Fibroblast of skin of left quadriceps (primary cell): ENCODE results near the gene FITM1.

ENCODE experiments used
- DNase-seq, 2 experiments: peaks; one replicate each; pipeline ENCODE4 v3.0.0-alpha.2; 2013; ENCODE audit warnings: low read depth in 2 of 2

FITM1 gene

DNA sequence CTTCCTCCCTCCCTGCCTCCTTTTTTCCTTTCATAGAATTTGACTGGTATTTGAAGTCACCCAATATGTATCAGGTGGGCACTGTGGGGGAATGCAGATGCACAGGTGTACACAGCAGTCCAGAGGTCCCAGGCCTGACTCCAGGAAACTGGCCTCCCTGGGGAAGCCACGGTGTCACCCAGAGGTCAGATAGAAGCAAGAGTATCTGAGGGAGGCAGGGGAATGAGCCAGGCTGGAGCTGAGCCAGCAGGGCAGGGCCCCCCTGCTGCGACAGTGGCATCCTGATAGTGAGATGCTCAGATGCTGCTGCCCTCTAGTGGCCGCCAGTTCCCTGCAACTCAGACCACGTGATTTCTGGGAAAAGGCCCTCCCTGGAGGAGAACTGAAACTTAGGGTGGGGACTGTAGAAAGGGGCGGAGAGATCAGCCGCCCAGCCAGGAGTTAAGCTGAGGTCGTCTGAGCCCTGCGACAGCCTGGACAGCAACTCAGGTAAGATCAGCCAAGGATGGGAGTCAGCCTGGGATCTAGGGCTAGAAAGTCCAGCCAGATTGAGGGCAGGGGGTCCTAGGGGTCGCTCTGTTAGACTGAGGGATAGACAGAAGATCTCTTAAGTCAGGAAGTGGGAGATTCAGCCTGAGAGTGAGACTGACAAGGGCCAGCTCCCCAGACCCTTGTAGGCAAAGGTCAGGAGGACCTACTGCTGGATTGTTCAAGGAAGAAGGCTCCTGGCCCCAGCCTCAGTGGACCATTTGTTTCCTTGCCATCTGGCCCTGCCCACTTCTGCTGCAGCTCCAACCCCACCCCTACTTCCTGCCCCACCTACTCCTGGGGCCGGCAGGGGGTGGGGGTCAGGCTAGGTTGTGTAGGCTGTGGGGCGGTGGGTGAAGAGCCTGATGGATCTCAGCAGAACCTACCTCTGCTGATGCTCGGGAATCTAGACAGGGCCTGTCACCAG is 30.7 kb downstream of the FITM1 start, which contains the start of gene IRF9:
IRF9 (plus strand) TSS at position 416 of the 955 bp plus-strand sequence. CDS start 880 bp downstream, outside the sequence.
- DNase-seq: peak; percentile 84 to 87

DNA sequence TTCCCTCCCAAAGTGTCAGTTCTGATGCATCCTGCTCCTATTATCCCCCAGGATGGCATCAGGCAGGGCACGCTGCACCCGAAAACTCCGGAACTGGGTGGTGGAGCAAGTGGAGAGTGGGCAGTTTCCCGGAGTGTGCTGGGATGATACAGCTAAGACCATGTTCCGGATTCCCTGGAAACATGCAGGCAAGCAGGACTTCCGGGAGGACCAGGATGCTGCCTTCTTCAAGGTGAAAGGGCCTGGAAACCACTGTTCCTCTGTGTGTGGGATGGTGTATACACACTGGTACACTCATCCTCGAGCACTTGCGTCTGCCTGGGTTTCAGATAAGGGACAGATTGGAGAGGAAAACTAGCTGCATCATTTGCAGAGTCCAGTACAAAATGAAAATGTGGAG is 31.6 kb downstream of the FITM1 start:
- no peak for DNase-seq

DNA sequence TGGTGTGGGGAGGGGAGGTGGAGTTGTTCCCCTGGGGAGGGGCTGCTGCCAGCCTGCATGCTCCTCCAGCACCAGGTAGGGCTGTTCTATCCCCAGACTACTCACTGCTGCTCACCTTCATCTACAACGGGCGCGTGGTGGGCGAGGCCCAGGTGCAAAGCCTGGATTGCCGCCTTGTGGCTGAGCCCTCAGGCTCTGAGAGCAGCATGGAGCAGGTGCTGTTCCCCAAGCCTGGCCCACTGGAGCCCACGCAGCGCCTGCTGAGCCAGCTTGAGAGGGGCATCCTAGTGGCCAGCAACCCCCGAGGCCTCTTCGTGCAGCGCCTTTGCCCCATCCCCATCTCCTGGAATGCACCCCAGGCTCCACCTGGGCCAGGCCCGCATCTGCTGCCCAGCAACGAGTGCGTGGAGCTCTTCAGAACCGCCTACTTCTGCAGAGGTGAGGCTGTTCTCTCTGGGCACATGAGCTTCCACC is 34.1 kb downstream of the FITM1 start:
- DNase-seq: no peak

DNA sequence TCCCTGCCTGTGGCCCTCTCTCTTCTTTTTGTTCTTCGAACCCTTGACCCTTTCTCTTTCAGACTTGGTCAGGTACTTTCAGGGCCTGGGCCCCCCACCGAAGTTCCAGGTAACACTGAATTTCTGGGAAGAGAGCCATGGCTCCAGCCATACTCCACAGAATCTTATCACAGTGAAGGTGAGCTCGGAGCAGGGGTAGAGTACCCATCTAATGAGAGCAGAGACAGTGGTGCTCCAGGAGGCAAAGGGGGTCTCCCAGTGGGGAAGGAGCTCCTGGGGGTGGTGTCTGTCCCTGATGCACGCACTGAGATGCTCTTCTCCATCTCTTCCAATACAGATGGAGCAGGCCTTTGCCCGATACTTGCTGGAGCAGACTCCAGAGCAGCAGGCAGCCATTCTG is 35.3 kb downstream of the FITM1 start:
- no peak for DNase-seq

DNA sequence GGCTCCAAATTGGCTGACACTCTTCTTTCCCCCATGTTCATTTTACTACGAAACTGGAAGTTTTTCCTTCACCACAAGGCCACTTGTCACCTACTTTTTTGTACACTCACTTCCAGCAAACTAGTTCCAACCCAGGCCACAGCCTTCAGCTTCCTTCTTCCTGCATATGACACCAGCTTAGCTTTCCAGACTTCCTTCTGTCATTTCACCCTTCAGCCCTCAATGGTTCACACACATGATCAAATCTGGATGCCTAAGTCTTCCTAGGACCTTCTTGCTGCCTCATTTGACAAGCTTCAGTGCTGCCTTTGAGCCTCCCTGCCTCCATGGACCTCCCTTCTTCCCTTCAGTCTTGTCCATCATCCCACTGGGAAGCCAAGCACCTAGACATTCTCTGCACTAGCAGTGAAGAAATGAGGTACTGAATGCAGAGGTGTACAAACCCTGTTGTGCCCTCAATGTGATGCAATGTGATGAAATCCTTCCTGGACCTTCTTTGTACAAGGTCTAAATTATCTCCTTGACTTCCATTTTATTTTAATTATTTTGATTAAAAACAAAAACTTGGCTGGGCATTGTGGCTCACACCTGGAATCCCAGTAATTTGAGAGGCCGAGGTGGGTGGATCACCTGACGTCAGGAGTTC is 37.1 kb downstream of the FITM1 start:
- DNase-seq: no peak

DNA sequence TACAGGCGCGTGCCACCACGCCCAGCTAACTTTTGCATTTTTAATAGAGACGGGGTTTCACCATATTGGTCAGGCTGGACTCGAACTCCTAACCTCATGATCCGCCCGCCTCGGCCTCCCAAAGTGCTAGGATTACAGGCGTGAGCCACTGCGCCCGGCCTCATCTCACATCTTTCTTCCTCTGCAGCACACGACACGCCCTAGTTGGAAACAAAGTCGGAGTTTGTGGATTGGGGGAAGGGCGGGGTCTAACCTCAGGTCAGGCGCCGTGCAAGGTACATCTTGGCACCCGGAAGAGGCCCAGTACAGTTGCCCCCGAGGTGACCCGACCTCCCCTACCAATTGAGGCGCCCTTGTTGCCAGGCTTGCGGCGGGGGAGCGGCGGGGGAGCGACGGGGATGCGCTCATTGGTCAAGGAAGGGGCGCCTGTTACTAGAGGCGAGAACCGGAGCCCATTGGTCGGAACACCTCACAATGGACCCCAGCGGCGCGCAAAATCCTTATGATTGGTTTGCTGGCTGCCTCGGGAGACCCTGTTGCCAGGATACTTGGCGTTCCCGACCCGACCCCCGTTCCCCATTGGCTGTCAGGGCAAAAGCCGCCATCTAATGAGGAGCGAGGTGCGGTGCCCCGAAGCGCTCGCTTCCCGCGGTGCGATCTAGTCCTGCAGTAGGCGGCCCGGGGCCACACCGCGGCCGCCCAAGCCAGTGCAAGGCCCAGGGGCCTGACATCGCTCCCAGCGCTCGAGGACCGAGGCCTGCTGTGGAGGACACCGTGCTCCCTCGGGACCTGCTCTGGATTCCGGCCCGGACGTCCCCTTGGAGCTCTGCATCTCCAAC is 41.2 kb downstream of the FITM1 start, which contains the start of gene REC8:
REC8 (plus strand) TSS at position 659 of the 839 bp plus-strand sequence. CDS start 473 bp downstream, outside the sequence.
- DNase-seq: peak; percentile 70 to 73

DNA sequence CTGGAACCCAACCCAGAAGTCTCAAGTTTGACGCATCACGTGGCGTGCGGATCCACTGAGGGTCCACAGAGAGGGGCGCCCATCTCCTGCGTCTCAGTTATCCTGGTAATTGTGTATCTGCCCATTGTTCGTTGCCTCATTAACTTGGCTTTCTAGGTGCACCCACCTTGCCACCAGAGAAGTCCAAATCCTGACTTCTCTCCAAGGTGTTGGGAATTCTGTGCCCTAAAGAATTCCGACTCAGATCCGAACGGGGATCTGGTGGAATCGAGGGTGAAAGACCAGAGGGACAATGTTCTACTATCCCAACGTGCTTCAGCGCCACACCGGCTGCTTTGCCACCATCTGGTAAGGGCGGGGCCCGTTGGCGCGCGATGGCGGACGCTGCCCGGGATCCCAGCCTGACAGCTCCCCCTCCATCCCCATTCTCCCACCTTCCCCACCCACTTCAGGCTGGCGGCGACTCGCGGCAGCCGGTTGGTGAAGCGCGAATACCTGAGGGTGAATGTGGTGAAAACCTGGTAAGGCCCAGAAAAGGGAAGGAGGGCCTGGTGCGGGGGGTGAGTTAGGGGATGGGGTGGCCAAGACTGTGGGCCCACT is 41.9 kb downstream of the FITM1 start:
- DNase-seq: no peak

DNA sequence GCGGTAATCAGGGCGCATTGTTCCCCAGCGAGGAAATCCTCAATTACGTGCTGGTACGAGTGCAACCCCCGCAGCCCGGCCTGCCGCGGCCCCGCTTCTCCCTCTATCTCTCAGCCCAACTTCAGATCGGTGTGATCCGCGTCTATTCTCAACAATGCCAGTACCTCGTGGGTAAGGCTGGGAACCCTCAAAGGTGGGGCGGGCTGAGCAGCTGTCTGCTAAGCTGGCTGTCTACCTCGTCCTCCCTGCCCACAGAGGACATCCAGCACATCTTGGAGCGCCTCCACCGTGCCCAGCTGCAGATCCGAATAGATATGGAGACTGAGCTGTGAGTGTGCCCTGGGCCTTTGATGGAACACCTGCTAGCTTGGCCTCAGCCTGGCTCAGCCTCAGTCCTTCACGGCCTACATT is 42.4 kb downstream of the FITM1 start:
- DNase-seq: no peak

DNA sequence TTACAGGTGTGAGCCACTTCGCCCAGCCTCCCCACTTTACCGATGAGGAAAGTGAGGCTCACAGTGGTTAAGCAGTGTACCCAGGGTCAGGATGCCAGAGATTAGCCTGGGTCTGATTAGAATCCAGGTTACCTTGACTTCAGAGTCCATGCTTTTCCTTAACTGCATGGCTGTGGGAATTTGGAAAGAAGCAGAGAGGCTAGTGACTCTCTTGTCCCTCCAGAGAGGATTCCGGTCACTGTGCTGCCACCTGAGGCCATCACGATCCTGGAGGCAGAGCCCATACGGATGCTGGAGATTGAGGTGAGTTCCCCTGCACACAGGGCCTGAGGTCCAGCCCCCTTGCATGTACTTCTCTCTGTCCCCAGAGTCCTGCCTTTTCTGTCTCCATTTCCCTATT is 46.1 kb downstream of the FITM1 start:
- DNase-seq: no peak

DNA sequence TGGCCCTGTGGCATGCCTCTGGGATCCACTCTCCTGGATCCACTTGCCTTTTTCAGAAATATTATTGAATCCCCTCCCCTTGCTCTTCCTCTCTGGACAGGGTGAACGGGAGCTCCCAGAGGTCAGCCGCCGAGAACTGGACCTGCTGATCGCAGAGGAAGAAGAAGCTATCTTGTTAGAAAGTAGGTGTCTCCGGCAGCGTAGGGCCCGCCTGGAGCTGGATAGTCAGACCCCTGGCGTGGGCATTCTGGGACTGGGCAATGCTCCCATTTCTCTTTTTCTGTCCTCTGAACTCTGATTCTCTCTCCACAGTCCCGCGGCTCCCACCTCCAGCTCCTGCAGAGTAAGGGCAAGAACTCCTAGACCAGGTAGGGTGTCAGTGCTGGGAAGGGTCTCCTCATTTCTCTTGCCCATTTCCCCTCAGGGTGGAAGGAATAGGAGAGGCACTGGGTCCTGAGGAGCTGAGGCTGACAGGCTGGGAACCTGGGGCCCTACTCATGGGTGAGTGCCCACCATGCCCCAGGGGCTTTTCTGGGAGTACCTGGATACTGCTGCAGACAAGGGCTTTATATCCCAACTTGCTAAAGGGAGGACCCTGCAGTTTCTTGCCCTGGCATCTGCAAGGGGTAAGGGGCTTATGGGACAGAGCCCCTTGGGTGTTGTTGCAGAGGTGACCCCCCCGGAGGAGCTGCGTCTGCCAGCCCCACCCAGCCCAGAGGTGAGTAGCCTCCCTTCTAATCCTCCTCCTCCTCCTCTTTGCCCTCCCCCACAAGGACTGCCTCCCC is 46.8 kb downstream of the FITM1 start:
- no peak for DNase-seq

DNA sequence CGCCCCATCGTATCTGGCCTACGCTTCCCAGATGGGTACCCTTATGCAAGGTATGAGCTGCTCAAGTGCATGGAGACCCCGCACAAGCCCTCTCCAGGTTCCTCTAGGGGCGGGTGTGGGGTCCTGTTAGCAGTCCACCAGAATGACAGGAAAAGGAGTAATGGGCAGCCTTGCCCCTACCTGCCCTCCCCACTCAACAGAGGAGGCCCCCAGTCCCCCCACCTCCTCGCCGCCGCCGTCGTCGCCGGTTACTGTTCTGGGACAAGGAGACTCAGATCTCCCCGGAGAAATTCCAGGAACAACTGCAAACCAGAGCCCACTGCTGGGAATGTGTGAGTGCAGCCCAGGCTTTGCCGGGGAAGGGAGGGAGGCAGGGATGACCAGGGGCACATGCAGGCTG is 47.4 kb downstream of the FITM1 start:
- no peak for DNase-seq

DNA sequence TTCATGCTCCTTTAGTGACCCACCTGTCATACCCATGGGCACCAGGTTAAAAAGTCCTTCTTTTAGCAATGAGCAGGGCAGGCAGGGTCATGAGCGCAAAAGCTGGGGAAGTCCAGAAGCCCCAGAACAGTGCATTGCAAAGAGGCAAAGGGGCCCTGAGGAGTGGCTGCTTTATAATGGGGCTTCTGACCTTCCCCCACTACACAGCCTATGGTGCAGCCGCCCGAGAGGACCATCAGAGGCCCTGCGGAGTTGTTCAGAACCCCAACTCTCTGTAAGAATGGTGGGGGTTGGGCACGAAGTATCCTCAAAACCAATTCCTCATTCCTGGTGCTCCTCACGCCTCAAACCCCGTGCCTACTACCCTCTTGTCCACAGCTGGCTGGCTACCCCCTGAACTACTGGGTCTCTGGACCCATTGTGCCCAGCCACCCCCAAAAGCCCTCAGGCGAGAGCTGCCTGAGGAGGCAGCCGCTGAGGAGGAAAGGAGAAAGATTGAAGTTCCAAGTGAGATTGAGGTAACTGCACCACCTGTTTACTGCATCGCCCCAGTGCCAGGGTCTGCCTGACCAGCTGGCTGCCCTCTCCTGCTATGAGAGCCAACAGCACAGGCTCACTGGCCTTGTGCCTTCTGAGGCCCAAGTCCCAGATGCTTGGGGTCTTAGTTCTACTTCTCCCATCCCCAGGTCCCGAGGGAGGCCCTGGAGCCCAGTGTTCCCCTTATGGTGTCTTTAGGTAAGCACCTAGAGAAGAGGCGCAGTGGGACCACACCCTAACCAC is 48.1 kb downstream of the FITM1 start:
- no peak for DNase-seq

DNA sequence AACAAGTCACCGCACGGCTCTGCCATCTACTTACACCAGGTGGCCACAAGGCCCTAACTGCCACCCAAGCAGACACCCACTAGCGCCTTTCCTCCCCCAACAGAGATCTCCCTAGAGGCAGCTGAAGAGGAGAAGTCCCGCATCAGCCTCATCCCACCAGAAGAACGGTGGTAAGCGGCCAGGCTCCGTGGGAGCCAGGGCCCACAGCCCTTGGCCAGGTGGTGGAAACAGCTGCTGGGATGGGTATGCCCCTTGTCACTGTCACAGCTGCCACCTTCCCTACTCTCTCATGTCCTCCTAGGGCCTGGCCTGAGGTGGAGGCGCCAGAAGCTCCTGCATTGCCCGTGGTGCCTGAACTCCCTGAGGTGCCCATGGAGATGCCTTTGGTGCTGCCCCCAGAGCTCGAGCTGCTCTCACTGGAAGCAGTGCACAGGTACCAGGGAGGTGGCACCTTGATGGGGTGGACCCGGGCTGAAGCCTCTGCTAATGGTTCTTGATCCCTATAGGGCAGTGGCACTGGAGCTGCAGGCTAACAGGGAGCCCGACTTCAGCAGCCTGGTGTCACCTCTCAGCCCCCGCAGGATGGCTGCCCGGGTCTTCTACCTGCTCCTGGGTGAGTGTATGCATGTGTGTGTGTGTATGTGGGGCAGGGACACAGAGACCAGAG is 49.0 kb downstream of the FITM1 start:
- DNase-seq: no peak

DNA sequence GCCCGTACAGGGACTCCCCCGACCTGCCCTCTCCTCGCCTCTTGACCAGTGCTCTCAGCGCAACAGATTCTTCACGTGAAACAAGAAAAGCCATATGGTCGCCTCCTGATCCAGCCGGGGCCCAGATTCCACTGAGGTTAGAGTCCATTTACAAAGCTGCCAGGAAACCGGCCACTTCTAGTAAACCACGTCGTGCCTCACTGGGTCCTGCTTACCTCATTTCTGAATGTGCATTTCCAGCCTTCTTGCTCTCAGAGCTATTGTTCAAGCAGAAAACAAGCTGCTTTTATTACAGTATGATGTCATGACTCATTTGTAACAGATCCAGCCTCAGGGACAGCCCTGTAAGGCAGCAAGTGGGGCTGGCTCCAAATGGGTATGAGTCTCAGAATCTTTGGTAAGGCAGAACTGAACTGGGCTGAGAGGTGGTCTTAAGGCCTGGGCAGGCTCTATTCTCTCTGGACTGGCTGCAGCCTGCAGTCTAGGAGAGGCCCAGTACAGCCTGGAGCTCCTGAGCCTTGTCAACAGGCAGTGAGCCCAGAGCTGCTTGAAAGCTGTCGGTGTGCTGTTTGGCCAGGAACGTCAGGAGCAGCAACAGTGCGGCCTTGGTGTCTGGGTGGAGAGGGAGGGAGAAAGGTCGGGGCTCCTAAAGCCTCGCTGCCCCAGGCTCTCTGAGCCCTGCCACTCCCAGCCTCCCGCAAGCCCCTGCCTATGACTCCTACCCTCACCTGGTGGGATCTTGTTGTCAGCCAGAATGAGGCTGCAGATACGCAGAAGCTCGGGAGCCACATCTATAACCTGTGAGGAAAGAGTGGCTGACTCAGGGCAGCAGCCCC is 49.7 kb downstream of the FITM1 start:
- peak in 1 of 2 experiments; percentile 20 for DNase-seq

DNA sequence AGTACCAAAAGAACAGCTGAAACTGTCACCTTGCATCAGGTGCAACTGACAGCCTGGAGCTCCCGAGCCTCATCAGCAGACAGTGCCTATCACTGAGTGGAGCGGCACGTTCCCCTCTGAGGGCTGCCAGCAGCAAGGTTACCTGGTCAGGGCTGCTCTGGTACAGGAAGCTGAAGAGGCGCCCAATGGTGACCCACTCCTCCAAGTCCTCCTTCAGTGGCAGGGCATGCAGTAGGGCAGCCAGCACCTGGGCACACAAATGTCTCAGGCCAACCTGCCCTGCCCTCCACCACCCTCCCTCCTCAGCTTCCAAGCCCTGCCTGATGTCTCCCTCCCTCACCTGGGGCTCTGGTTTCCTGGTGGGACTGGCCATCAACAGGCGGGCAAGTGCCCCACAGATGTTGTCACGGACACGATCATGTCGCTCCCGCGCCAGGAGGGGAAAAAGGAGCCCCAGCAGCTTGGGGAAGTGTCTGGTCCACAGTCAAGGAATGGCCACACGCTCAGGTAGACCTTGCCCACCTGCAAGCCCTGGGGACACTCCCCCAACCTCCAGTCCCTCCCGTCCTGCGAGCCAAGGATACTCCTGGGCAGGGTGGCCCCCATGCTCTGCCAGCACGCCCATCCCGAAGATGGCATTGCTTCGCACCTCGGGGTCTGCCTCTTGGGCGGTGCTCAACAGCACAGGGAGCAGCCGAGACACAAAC is 51.1 kb downstream of the FITM1 start:
- DNase-seq: no peak
